ENCODE results near the gene ARHGAP6.

GRCh38 chrX:11484290-11484689 lies 181.4 kb downstream of the ARHGAP6 start:
- TF ChIP-seq, protein P1, sequence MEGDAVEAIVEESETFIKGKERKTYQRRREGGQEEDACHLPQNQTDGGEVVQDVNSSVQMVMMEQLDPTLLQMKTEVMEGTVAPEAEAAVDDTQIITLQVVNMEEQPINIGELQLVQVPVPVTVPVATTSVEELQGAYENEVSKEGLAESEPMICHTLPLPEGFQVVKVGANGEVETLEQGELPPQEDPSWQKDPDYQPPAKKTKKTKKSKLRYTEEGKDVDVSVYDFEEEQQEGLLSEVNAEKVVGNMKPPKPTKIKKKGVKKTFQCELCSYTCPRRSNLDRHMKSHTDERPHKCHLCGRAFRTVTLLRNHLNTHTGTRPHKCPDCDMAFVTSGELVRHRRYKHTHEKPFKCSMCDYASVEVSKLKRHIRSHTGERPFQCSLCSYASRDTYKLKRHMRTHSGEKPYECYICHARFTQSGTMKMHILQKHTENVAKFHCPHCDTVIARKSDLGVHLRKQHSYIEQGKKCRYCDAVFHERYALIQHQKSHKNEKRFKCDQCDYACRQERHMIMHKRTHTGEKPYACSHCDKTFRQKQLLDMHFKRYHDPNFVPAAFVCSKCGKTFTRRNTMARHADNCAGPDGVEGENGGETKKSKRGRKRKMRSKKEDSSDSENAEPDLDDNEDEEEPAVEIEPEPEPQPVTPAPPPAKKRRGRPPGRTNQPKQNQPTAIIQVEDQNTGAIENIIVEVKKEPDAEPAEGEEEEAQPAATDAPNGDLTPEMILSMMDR (conservative IDR thresholded peaks at IDR 0.05; ENCODE audit: low read depth in 2 of 2), result no peak
- TF ChIP-seq EZH2 (IDR thresholded peaks at IDR 0.05; ENCODE audit: low read depth, unreplicated experiment) (no peak), EZH2phosphoT487 (IDR thresholded peaks at IDR 0.05; ENCODE audit: unreplicated experiment) (no peak), REST (IDR thresholded peaks at IDR 0.05; ENCODE audit: unreplicated experiment) (no peak), POLR2AphosphoS5 (IDR thresholded peaks at IDR 0.05; ENCODE audit: low read depth) (no peak), NANOG (IDR thresholded peaks at IDR 0.05; ENCODE audit: borderline replicate concordance) (no peak), CREB1 (CRISPR knock-in tag; IDR thresholded peaks at IDR 0.05; ENCODE audit: low read depth) (no peak), ZNF331 (CRISPR knock-in tag; IDR thresholded peaks at IDR 0.05; ENCODE audit: low read depth) (no peak)
- TF ChIP-seq, protein P2, sequence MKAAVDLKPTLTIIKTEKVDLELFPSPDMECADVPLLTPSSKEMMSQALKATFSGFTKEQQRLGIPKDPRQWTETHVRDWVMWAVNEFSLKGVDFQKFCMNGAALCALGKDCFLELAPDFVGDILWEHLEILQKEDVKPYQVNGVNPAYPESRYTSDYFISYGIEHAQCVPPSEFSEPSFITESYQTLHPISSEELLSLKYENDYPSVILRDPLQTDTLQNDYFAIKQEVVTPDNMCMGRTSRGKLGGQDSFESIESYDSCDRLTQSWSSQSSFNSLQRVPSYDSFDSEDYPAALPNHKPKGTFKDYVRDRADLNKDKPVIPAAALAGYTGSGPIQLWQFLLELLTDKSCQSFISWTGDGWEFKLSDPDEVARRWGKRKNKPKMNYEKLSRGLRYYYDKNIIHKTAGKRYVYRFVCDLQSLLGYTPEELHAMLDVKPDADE (IDR thresholded peaks at IDR 0.05), result no peak
